HG02588 (cell line): ENCODE results near the gene TRPV2.
"Not testable (repeated sequence)": the region's sequence is repeated elsewhere in the genome, so short reads cannot be mapped to it uniquely, and the experiment has no call there.

ENCODE experiments used
- ATAC-seq: cut with Tn5 transposase; IDR thresholded peaks from one replicate; pipeline ENCODE4 v1.9.1; 2021; ENCODE audit warnings: mild to moderate bottlenecking, moderate library complexity; ENCODE audit not compliant: unreplicated experiment

TRPV2 gene

GRCh38 chr17:16415031-16415924 lies at the start of gene TRPV2:
TSS of gene TRPV2 (plus strand) at chr17:16415571. CDS start at chr17:16417669, 2,098 bp downstream.
- peak; percentile 35 for ATAC-seq

- no peak for ATAC-seq
Measured at GRCh38 chr17:16371742-16372141, 43.6 kb upstream of the TRPV2 start.

- ATAC-seq = no peak
Measured at GRCh38 chr17:16374146-16374938, 41.0 kb upstream of the TRPV2 start.

DNA sequence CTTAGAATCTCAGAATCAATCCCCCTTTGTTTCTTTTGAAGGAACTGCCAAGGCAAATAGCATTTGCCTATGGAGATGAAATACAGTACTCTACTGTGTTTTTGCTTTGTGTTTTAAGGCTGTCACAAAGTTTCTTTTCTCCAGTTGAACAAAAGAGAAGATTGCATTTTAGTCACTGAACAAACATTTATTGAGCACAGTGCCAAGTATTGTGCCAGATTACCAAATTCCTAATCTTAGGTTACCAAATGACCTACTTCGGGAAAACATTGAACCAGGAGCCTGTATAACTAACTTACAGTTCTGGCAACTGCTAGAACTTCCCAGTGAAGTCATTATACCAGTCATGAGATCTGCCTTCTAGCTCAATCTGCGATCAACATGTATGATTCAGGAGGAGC lies 37.4 kb upstream of the TRPV2 start:
- ATAC-seq = no peak

- no peak for ATAC-seq
Measured at GRCh38 chr17:16378636-16379282, 36.6 kb upstream of the TRPV2 start.

DNA sequence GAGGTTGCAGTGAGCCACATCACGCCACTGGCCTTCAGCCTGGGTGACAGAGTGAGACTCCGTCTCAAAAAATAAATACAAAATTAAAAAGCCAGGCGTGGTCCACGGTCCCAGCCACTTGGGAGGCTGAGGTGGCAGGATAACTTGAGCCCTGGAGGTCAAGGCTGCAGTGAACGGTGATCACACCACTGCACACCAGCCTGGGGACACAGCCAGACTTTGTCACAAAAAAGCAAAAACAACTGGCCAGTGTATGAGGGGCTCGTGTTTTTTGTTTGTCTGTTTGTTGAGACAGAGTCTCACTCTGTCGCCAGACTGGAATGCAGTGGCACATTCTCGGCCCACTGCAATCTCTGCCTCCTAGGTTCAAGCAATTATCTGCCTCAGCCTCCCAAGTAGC lies 35.7 kb upstream of the TRPV2 start:
- no peak for ATAC-seq

GRCh38 chr17:16380640-16381495 lies 34.5 kb upstream of the TRPV2 start, which contains the start of gene UBB:
TSS of gene UBB (plus strand) at chr17:16381091. CDS start at chr17:16381908, 817 bp downstream.
- peak; percentile 91 for ATAC-seq

- ATAC-seq = no peak
Measured at GRCh38 chr17:16381496-16381820, 33.9 kb upstream of the TRPV2 start.

DNA sequence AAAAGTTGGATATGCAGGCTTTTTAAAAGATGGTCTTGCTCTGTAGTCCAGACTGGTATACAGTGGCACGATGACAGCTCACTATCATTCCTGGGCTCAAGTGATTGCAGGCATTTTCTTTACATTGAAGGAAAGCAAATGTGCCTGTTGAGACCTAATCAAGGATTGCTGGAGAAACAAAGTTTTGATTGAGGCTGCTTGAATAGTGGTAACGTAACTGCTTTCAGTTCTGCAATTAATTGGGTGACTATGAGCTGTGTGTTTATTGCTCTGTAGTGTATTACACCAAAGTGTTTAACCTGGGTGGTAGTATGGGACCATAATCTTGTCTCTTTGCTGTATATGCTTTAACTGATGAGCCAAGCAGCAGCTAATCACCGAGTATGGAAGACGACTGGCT lies 32.2 kb upstream of the TRPV2 start:
- no peak for ATAC-seq

DNA sequence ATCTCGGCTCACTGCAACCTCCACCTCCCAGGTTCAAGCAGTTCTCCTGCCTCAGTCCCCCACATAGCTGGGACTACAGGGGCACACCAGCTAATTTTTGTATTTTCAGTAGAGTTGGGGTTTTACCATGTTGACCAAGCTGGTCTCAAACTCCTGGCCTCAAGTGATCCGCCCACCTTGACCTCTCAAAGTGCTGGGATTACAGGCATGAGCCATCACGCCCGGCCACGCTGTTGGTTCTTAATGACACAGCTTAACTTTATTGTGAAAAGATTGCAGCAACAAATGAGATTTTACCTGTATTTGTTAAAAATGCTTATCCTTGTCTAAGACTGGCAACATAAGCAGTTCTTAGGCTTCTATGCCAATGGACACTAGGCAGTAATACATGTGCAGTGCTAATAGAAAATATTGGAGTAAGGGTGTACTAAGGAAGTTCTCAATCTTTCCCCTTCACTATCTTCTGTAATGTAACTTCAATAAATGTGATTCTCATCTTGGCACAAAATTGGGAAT lies 31.5 kb upstream of the TRPV2 start:
- ATAC-seq = no peak

DNA sequence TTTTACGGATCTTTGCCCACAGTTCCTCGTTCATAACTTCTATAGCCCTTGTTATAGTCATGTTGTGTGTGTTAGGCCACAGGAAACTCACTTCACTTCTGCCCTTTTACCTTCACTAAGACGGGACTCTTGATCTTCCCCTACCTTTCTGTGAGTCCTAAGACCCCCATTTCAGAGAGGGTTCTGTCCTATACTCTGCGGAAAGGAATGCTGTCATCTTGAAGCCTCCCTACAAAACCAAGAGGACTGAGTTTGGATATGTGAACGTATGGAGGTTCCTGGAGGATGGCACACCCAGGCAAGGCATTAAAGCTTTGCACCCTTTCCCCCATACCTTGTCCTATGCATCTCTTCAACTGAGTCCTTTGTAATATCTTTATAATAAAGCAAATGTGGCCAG lies 30.8 kb upstream of the TRPV2 start:
- ATAC-seq = no peak

GRCh38 chr17:16386126-16386507 lies 29.3 kb upstream of the TRPV2 start:
- not testable (repeated sequence) for ATAC-seq

DNA sequence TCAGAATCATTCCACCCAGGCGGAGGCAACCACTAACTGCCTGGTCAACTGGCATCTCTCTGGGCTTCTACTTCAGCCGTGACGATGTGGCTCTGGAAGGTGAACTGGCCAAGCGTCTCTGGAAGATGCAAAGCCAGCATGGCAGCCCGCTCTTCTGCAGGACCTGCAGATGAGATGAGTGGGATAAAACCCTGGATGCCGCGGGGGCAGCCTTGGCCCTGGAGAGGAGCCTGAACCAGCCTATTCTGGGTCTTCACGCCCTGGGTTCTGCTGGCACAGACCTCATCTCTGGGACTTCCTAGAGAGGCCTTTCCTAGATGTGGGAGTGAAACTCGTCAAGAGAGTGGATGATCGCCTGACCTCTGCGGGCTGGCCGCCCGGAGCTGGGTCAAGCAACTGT lies 23.9 kb upstream of the TRPV2 start:
- no peak for ATAC-seq

DNA sequence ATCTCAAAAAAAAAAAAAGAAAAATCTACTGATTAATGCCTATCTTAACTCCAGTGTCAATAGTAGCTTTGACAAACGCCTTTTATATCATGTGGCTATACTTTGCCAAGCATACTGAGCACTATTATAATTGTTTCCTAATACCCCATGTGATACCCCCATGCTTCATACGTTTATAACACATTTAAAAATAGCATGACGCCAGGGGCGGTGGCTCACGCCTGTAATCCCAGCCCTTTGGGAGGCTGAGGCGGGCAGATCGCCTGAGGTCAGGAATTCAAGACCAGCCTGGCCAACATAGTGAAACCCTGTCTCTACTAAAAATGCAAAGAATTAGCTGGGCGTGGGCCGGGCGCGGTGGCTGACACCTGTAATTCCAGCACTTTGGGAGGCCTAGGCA lies 22.9 kb upstream of the TRPV2 start:
- ATAC-seq = not testable (repeated sequence)

GRCh38 chr17:16395887-16396286 lies 19.5 kb upstream of the TRPV2 start:
- not testable (repeated sequence) for ATAC-seq

- not testable (repeated sequence) for ATAC-seq
Measured at GRCh38 chr17:16396693-16397092, 18.7 kb upstream of the TRPV2 start.

GRCh38 chr17:16398270-16399267 lies 16.8 kb upstream of the TRPV2 start:
- peak; percentile 51 for ATAC-seq

DNA sequence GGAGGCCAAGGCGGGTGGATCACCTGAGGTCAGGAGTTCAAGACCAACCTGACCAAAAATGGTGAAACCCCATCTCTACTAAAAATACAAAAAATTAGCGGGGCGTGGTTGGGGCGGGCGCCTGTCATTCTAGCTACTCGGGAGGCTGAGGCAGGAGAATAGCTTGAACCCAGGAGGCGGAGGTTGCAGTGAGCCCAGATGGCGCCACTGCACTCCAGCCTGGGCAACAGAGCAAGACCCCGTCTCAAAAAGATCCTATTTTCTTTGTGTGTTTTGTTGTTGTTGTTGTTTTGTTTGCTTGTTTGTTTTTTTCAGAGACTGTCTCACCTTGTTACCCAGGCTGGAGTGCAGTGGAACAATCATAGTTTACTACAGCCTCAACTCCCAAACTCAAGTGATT lies 11.5 kb upstream of the TRPV2 start:
- not testable (repeated sequence) for ATAC-seq
